GM21825 (cell line): ENCODE measurements around the gene WFDC11.
"Not testable (repeated sequence)": the region's sequence is repeated elsewhere in the genome, so short reads cannot be mapped to it uniquely, and the experiment has no call there.

Experiments used
- ATAC-seq: cut with Tn5 transposase; IDR thresholded peaks from one replicate; pipeline ENCODE4 v1.9.1; 2021; ENCODE audit warnings: mild to moderate bottlenecking, moderate library complexity; ENCODE audit not compliant: unreplicated experiment

The WFDC11 gene

DNA sequence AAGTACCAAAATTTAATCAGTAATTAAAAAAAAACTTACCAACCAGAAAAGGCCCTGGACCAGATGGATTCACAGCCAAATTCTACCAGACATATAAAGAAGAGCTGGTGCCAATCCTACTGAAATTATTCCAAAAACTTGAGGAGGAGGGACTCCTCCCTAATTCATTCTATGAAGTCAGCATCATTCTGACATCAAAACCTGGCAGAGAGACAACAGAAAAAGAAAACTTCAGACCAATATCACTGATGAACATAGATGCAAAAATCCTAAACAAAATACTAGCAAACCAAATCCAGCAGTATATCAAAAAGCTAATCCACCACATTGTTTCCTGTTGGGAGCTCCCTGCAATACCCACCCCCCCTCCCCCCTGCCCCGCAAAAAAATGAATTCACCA, at the start of gene WFDC11:
WFDC11 (minus strand) TSS at position 101 of the 400 bp plus-strand sequence. CDS start 19,639 bp downstream, outside the sequence.
- ATAC-seq = no peak

- ATAC-seq = not testable (repeated sequence)
These were observed 46.2 kb upstream of the WFDC11 start for GRCh38 chr20:45716141-45716688.

DNA sequence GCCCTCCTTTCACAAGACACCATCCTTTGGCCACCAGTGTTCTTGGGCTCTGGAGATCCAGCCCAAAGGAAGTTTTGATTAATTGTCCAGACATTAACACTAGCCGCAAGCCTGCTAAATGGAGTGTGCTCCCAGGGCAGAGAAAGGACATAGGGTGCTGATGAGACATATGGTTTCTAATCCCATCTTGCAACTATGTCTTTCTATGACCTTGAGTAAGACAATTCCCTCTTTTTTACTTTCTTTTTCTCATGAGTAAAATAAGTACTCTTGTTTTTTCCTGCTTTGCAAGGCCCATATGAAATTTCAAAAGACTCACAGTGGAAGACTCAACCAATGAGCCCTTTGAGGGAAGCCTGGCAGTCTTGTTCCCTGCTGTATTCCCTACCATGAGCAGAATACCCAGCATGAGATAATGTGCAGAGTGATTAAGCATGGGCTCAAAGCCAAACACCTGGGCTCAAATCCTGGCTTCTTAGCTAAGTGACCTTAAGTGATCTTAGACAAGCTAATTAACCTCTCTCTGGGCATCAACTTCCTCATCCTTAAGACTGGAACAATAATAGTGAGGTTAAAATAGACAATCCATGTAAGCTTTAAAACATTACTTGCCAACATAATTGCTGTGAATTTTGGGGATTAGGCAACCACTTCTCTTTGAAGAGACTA, 35.1 kb upstream of the WFDC11 start, which contains the start of gene WFDC10B:
WFDC10B (minus strand) TSS at position 51 of the 669 bp plus-strand sequence. CDS start 19,027 bp downstream, outside the sequence.
- ATAC-seq = no peak

DNA sequence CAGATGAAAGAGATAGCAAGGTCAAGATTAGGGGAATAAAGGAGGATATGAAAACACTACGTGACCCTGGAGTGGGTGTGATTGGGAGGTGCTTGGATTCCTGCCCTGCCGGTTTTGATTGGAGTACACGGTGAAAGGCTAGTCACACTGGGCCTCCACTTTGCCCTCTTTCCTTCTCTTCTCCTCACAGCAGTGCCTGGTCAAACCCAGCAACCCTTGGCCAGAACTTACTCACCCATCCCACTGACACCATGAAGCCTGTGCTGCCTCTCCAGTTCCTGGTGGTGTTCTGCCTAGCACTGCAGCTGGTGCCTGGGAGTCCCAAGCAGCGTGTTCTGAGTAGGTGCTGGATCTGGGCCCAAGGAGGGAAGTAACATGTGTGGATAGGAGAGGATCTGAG, 31.8 kb upstream of the WFDC11 start, which contains the start of gene WFDC13:
WFDC13 (plus strand) TSS at position 166 of the 400 bp plus-strand sequence; CDS start at position 252, 86 bp downstream.
- ATAC-seq = no peak

DNA sequence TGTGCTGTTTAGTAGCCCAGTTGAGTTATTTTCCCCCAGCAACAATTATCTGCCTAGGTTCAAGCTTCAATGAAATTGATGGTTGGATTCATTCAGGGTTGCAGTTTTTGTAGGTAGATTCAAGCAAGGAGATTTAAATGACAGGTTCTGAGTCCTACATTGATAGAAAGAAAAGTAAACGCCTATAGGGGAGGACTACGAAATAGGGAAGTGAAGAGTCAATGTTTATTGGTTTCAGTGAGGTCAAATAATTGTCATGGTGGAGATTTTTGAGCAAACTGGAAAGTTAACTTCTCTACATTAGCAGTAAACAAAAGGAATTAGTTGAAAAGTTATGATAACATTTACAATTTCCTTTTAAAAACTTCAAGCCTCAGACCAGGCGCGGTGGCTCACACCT, 31.1 kb upstream of the WFDC11 start:
- no peak for ATAC-seq

DNA sequence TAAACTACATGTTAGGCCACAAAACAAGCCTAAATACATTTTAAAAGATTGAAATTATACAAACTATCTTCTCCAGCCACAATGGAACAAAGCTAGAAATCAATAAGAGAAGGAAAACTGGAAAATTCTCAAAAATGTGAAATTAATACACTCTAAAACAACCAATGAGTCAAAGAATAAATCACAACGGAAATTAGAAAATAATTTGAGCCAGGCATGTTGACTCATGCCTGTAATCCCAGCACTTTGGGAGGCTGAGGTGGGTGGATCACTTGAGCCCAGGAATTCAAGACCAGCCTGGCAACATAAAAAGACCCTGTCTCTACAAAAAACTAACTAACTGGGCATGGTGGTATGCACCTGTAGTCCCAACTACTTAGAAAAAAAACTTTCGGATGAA, 25.5 kb upstream of the WFDC11 start:
- no peak for ATAC-seq

DNA sequence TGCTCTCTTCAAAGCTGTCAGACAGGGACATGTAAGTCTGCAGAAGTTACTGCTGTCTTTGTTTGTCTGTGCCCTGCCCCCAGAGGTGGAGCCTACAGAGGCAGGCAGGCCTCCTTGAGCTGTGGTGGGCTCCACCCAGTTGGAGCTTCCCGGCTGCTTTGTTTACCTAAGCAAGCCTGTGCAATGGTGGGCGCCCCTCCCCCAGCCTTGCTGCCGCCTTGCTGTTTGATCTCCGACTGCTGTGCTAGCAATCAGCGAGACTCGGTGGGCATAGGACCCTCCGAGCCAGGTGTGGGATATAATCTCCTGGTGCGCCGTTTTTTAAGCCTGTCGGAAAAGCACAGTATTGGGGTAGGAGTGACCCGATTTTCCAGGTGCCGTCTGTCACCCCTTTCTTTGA, 23.3 kb upstream of the WFDC11 start:
- ATAC-seq = not testable (repeated sequence)

DNA sequence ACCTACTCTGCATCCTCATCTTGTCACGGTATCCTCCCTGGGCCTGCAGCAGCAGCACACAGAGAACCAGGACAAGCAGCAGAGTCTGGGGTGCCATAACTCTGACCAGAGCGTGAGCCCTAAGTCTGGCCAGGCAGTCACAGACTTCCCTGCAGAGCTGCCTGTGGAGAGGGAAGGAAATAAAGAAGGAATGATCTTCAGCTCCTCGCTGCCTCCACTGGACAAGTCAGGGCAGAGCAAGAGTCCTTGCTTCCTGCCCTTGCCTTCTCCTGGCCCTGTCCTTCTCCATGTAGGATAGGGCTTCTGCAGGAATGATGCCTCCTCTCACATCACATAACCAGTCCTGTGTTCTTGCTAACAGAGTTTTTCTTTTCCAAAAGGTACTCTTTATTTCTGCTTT, 15.9 kb upstream of the WFDC11 start:
- ATAC-seq = no peak

DNA sequence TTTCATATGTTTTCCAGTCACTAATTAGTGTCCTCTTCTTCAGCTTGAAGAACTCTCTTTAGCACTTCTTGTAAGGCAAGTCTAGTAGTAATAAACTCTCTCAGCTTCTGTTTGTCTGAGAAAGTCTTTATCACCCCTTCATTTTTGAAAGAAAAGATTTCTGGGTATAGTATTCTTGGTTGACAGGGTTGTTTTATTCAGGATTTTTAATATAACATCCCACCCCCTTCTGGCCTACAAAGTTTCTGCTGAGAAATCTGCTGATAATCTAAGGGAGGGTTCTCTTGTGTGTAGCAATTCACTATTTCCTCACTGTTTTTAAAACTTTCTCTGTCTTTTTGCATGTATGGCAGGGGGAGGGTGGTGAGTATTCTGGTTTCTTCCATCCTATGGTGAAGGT, 9.6 kb upstream of the WFDC11 start:
- ATAC-seq = no peak

DNA sequence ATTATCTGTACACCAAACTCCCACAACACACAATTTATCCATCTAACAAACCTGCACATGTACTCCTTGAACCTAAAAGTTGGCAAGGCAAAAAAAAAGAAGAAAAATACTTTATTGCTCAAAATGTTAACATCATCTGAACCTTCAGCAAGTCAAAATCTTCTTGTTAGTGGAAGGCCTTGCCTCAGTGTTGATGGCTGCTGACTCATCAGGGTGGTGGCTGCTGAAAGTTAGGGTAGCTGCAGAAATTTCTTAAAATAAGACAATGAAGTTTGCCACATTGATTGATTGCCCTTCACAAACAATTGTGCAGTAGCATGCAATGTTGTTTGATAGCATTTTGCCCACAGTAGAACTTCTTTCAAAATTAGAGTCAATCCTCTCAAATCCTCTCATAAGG, 2.7 kb upstream of the WFDC11 start:
- ATAC-seq = no peak

- not testable (repeated sequence) for ATAC-seq
These were observed 13.0 kb downstream of the WFDC11 start for GRCh38 chr20:45657038-45657437.

DNA sequence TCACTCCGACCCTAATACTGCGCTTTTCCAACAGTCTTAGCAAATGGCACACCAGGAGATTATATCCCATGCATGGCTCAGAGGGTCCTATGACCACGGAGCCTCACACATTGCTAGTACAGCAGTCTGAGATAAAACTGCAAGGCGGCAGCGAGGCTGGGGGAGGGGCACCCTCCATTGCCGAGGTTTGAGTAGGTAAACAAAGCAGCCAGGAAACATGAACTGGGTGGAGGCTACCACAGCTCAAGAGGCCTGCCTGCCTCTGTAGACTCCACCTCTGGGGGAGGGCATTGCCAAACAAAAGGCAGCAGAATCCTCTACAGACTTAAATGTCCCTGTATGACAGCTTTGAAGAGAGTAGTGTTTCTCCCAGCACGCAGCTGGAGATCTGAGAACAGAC, 18.3 kb downstream of the WFDC11 start:
- not testable (repeated sequence) for ATAC-seq

DNA sequence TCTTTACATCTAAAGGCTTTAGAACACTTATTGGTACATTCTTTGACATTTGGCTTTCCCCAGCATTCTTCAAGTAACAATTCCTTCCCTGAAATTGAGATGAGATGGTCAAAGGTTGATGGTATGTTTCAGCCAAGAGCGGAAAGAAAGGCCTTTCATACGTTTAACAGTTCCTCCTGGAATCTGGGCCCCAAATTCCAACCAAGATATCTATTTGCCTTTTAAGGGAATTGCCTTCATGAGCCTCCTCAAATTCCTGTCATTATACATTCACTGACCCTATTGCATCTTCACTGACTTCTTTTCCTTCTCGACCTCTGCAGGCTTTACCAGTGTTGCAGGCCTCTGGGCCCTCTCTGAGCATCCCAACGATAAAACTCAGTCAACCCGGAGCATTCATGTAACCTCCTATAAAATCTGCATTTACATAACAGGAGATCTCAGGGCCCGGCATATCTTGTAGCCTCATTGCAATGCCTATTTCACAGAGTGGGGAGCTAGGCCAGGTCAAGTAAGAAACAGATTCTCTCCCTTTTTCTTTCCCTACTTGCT, 20.7 kb downstream of the WFDC11 start:
- no peak for ATAC-seq

DNA sequence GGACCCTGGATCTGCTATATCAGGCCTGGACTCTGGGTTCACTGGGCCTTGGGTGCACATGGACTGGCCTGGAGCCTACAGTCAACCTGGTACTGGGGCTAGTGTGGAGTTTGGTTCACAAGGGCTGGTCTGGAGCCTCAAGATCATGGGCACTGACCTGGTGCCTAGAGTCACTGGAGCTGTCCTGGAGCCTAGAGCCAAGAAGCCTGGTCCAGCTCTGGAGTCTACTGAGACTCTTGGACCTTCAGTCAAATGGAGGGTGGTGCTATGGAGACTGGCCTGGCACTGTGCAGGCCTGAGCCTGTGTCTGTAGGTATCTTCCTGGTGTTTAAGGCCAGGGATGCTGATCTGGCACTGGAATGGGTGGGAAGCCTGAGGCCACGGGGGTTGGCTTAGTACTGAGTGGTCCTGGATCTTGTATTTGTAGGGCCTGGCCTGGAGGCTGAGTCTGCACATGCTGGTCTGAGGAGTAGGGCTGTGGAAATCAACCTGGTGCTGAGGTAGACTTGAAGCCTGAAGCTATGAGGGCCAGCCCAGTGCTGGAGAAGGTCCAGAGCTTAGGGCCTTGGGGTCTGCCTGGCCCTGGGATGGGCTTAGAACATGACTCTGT, 22.5 kb downstream of the WFDC11 start:
- no peak for ATAC-seq

DNA sequence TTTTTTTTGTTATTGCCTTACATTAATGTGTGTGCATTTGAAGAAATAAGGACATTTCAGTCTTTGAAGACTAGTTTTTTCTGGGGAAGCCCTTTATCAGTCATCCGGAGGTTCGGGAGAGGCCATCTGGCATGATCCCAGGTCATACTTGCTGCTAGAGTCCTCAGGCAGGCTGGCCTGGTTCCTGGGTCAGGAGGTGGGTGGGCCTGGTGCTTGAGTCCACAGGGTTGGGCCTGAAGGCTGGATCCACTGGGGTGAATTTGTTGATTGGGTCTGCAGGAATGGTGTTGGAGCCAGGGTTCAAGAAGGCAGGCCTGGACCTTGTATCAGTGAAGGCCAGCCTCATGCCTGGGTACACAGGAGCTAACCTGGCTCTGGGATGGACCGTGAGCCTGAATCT, 23.2 kb downstream of the WFDC11 start:
- ATAC-seq = no peak

DNA sequence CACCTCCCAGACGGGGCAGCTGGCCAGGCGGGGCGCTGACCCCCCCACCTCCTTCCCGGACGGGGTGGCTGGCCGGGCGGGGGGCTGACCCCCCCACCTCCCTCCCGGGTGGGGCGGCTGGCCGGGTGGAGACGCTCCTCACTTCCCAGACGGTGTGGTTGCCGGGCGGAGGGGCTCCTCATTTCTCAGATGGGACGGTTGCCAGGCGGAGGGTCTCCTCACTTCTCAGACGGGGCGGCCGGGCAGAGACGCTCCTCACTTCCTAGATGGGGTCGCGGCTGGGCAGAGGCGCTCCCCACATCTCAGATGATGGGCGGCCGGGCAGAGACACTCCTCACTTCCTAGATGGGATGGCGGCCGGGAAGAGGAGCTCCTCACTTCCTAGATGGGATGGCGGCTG, 24.2 kb downstream of the WFDC11 start:
- ATAC-seq = not testable (repeated sequence)

DNA sequence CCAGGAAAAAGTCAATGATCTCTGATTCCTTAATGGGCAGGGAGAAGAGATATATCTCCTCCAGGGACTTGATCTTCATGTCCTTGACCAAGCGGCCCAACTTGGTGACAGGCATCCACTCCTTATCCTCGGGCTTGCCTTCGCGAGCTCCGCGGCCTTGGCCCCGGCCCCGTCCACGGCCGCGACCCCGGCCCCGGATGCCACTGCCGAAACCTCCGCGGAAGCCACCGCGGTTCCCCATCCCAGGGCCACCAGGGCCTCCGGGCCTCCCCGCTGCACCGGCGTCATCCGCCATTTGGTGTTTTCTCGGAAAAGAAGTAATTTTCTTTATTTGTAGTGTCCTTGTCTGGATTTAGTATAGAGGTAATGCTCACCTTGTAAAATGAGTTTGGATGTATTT, 29.0 kb downstream of the WFDC11 start:
- ATAC-seq = not testable (repeated sequence)

GRCh38 chr20:45639687-45640086, 30.4 kb downstream of the WFDC11 start:
- ATAC-seq = no peak

DNA sequence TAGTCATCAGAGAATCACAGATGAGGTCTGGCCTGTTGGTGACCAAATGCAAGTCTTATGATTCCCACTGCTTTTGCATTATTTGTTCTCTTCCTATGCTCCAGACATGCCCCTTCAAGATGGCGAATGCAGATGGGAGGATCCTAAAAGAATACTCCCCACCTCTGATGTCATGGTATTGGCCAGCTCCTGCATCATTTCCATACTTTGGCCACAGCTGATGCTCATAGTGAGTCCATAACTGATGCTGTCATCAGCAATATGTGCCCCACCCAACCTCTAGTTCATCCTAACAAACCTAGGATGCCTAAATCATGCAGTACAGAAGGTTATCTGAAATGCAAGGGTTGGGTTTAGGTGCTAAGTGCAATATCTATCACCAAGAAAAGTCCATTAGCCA, 33.5 kb downstream of the WFDC11 start:
- ATAC-seq = no peak

GRCh38 chr20:45631184-45631583, 38.9 kb downstream of the WFDC11 start, which contains the start of gene WFDC9:
Gene WFDC9, minus strand, starts transcription at chr20:45631284. Its CDS starts 21,103 bp downstream, at chr20:45610181.
- no peak for ATAC-seq

DNA sequence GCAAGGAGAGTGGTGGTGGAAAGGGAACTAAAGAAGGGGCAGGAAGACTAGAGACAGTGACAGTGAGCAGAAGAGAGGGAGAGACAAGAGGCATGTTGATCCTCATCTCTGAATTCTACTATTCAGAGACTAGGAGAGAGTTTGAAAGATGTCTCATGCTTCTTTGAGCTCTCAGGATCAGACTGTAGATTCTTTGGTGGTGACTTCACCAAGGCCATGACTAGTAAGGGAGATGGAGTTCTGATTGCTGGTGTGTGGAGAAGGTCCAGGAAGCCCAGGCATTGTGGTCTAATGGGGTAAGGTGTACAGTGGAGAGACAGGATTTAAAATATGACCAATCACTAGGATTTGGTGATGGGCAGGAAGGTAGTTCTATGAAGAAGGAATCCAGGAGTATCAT, 39.7 kb downstream of the WFDC11 start:
- no peak for ATAC-seq
